ENCODE results near the gene LCK.
"Not testable (repeated sequence)": the region's sequence is repeated elsewhere in the genome, so short reads cannot be mapped to it uniquely, and the experiment has no call there.

Gene LCK

DNA sequence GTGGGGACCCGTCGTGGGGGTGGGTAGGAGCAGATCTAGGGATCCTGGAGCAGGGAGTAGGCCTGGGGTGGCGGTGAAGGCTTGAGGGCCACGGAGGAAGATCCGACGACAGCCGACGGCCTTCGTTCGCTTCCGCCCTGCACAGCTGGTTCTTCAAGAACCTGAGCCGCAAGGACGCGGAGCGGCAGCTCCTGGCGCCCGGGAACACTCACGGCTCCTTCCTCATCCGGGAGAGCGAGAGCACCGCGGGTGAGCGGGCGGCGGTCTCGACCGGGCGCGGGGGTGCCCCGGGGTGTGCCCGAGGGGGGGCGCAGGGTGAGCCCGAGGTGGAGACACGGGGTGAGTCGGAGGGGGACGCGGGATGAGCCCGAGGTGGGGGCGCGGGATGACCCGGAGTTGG is 24.4 kb downstream of the LCK start:
- no peak for DNase-seq

DNA sequence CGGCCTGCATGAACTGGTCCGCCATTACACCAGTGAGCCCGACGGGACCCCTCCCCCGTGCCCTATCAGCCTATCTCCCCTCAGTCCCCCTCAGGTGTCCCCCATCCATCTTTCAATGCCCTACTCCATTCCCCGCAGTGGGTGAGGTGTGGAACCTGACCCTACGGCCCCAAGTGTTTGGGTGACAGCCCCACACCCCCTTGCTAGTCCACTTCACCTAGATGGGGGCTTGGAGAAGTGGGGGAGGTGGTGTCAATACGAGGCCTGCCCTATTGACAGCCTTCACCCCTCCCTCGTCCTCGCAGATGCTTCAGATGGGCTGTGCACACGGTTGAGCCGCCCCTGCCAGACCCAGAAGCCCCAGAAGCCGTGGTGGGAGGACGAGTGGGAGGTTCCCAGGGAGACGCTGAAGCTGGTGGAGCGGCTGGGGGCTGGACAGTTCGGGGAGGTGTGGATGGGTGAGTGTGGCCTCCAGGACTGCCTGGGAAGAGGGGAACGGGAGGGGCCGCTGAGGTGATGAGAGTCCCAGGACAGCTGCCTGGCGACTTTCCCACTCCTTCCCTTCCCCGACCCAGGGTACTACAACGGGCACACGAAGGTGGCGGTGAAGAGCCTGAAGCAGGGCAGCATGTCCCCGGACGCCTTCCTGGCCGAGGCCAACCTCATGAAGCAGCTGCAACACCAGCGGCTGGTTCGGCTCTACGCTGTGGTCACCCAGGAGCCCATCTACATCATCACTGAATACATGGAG is 25.1 kb downstream of the LCK start:
- DNase-seq: no peak

DNA sequence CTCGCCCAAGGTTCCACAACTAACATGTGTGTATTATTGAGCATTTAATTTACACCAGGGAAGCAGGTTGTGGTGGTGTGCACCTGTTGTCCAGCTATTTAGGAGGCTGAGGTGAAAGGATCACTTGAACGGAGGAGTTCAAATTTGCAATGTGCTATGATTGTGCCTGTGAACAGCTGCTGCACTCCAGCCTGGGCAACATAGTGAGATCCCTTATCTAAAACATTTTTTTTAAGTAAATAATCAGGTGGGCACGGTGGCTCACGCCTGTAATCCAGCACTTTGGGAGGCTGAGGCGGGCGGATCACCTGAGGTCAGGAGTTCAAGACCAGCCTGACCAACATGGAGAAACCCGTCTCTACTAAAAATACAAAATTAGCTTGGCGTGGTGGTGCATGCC is 33.7 kb downstream of the LCK start:
- DNase-seq: not testable (repeated sequence)

DNA sequence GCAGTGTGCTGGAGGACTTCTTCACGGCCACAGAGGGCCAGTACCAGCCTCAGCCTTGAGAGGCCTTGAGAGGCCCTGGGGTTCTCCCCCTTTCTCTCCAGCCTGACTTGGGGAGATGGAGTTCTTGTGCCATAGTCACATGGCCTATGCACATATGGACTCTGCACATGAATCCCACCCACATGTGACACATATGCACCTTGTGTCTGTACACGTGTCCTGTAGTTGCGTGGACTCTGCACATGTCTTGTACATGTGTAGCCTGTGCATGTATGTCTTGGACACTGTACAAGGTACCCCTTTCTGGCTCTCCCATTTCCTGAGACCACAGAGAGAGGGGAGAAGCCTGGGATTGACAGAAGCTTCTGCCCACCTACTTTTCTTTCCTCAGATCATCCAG is 34.6 kb downstream of the LCK start:
- no peak for DNase-seq

DNA sequence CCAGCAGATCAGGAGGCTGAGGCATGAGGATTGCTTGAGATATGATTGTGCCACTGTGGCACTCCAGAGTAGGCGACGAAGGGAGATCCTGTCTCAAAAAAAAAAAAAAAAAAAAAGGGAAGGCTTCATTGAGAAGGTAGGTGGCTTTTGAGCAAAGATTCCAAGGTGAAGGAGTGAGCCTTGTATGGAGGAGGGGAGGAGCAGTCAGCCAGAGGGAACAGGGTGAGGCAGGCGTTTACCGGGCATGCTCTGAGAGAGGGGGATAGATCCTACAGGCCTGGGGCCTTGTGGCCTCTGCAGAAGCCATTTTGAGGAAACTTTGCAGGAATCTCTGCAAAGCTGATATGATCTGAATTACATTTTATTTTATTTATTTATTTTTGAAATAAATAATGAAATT is 35.7 kb downstream of the LCK start:
- DNase-seq: no peak

DNA sequence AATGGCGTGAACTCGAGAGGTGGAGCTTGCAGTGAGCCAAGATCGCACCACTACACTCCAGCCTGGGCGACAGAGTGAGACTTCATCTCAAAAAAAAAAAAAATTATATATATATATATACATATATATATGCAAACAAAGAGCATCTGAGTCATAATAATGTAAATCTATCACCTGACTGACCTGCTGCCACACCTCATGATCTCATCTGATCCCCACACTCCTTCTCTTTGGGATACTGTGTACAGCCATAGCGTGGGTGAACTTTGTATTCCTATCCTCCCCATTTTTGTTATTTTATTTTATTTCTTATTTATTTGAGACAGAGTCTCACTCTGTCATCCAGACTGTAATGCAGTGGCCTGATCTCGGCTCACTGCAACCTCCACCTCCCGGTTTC is 38.2 kb downstream of the LCK start:
- DNase-seq: no peak

DNA sequence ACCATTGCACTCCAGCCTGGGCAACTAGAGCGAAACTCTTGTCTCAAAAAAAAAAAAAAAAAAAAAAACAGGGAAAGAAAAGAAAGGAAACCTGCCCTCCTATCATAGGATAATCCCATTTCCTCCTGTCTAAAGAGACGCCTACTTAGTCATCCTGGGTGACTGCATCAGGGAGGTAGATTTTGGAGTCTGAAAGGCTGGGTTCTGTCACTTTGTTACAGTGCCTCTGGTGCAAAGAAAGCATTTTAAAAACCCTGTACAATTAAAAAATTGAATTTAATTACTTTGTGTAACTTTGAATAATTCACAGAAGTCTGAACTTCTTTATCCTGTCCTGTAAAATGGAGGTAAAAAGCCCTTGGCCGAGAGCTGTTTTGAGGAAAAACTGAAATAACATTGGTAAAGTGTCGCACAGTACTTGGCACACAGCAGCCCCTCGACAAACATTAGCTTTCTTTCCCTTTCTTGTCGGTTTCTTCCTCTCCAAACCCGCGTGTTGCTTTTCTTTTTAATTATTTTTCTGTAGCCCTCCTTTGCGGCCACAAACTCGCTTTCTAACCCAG is 40.2 kb downstream of the LCK start:
- DNase-seq: no peak

DNA sequence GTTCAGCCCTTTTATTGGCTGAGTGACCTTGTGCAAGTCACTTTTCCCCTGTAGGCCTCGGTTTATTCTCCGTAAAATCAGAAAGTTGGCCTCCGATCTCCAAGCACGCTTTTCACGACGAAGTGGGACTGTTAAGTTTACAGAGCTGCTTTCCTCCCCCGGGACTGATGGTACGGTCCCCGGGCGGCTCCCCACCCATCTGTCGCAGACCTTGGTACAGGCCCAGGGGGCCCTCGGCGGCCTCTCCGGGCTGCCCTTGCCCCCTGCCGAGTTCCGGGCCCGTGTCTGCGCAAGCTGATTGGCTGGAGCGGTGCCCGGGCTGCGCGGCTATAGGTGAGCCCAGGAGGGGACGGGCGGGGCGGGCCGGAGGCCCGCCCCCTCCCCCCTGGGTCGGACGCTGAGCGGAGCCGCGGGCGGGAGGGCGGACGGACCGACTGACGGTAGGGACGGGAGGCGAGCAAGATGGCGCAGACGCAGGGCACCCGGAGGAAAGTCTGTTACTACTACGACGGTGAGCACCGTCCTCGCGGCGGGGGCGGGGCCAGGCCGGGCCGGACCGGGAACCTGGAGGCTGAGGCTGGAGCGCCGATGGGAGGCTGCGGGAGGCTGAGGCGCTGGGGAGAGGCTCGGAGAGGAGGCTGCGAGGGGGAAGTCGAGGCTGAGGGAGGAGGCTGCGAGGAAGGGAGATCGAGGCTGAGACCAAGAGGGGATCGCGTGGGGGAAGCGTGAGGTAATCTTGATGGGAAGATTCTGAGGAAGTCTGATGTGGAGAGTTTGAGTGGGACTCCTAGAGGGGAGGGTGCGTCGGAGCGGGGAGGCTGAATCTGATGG is 40.9 kb downstream of the LCK start, which contains the start of gene HDAC1:
HDAC1 (plus strand) TSS at position 376 of the 831 bp plus-strand sequence; CDS start at position 463, 87 bp downstream.
- DNase-seq: peak; percentile 94

DNA sequence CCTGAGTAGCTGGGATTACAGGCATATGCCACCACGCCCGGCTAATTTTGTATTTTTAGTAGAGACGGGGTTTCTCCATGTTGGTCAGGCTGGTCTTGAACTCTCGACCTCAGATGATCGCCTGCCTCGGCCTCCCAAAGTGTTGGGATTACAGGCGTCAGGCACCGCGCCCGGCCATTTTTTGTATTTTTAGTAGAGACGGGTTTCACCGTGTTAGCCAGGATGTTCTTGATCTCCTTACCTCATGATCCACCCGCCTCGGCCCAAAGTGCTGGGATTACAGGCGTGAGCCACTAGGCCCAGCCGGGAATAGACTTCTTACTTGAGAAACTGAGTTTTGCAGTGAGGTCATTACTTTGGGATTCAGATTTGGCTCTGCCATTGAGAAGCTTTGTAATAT is 47.1 kb downstream of the LCK start:
- not testable (repeated sequence) for DNase-seq

DNA sequence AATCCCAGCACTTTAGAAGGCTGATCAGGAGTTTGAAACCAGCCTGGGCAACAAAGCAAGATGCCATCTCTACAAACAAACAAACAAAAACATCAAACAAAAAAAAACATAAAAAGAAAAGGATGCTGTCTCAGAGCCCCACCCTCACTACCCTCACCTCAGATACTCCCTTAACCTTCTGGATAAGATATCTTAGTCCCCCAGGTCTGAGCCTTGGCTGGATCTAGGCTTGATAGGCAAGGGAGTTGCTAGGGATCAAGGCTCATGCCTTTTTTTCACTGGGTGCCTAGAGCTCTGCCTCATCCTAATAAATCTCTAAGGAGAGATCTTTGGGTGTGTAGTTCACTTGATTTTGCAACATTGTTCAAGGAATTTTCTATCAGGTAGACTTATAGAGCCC is 48.3 kb downstream of the LCK start:
- no peak for DNase-seq

DNA sequence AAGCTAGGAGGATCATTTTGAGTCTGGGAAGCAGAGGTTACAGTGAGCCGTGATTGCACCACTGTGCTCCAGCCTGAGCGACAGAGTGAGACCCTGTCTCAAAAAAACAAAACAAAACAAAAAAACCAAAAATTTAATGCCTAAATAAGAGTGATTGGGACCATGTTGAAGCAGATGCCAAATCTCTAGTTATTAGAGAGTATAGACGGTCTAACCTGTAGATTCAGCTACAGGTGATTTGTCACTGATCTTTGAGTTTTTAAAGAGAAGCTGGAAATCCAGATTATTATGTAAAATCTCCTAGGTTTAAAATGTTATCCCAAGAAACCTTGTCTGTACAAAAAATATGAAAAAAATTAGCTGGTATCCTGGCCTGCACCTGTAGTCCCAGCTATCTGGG is 52.3 kb downstream of the LCK start:
- no peak for DNase-seq

DNA sequence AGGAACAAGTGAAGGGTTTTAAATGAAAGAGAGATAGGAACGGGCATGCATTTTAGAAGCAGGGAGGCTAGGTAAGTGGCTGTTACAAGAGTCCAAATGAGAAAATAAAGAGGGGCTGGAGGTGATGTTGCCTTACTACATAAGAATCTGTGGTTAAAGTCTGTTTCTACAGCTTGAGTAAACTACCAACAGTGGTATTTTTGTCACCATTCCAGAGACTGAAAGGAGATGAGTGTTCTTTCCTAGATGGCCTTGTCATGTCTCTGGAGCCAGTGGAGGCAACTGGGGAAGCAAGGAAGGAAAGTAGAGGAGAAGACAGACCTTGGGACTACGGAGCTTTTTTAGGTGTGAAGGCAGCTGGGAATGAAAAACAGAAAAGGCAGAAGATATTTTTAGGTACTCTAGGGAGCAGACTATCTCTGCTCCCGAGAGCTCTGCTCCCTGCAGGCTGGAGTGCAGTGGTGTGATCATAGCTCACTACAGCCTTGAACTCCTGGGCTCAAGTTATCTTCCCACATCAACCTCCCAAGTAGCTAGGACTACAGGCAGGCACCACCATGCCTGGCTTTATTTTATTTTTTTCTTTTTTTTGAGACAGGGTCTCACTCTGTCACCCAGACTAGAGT is 53.0 kb downstream of the LCK start:
- no peak for DNase-seq

DNA sequence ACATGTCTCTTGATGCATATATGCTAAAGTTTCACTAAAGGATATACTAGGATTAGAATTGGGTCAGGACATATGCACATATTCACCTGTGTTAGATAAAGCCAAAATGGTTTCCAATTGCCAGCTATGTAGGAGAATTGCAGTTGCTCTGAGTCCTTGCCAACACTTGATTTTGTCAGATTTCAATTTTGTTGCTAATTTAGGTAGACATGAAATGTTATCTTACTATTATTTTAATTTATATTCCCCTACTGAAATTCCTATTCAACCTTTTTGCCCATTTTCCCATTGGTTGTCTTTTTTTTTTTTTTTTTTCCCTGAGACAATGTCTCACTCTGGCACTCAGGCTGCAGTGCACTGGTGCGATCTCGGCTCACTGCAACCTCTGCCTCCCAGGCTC is 54.2 kb downstream of the LCK start:
- no peak for DNase-seq

DNA sequence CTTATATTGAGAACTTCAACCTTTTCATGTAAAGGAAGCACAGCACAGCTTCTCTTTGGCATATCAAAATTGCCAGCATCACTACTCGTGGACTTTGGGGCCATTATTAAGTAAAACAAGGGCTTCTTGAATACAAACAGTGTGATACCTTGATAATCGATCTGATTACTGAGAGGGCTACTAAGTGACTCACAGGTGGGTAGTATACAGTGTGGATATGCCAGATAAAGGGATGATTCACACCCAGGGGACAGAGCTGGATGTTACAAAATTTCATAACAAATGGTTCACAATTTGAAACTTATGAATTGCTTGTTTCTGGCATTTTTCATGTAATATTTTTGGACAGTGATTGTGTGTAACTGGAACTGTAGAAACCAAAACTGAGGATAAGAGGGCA is 56.3 kb downstream of the LCK start:
- DNase-seq: no peak

DNA sequence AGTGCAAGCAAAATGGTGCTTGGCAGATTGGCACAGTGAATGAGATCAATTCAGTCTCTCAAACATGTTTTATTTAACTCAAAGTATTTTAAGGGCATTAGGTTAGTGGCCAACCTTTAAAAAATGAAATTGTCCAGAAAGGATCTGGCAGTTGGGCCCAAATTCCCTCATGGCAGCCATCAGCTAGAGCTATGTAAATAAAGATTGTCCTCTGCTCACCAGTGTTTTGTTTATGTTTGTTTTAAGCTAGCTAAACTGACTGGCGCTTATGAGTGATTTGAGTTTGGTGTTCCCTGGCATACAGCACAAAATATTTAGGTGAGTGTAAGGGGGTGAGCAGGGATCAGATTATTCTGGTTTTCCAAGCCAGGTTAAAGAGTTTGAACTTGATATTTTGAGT is 58.9 kb downstream of the LCK start:
- no peak for DNase-seq

DNA sequence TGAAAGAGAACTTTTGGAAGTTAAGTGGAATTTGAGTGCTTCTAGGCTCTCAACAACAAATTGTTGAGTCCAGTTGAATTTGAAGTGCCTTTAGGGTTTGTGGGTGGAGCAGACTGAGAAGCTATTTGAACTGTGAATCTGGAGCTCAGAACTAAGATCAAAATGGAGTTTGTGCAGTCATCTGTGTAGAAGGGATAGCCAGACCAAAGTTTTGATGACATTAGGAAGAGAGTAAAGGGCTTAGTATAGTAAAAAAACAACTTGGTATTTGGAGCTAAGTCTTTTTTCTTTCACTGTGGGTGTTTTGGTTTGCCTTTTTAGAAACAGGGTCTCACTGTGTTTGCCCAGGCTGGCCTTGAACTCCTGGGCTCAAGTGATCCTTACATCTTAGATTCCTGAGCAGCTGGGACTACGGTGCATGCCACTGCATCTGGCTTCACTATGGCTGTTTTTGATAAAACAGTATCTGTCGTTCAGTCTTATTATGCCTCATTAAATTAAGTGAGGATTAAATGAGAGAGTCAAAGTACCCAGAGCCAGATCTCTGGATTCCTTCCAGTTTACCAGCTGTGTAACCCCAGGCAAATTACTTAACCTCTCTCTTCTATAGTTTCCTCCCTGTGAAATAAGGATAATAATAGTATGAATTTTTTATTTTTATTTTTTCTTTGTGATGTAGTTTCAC is 60.8 kb downstream of the LCK start:
- no peak for DNase-seq

DNA sequence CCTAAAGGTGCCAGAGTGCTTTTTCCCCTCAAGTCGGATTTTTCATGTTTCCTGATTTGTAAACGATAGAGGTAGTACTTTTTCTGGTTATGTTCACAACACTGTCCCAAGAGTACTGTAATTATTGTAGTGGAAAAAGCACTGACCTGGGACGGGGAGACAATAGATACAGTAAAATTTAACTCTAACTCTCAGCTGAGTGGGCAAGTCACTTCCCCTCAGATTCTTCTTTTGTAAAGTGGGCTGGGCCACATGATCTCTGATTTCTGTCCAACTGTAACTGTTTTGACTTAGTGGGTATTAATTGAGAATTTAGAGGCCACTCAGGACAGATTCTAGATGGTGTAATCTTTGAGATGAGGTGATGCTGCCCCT is 65.8 kb downstream of the LCK start:
- DNase-seq: no peak

DNA sequence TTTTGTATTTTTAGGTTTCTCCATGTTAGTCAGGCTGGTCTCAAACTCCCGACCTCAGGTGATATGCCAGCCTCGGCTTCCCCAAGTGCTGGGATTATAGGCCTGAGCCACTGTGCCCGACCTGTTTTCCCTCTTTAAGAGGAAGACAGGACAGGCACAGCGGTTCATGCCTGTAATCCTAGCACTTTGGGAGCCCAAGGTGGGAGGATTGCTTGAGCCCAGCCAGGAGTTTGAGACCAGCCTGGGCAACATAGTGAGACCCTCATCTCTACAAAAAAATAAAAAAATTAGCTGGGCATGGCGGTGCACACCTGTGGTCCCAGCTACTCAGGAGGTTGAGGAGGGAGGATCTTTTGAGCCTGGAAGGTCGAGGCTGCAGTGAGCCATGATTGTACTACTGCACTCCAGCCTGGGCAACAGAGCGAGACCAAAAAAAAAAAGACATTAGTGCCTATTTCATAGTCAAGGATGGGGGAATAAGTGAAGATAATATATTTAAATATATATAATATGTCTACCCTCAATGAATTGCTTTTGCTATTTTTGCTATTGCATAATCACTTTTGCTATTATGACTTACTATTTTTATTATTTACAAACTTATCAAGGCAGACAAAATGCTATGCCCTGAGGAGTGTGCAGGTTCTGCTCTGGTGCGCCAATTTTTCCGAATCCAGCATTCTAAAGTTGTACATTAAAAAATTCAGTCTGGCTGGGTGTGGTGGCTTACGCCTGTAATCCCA is 67.2 kb downstream of the LCK start:
- DNase-seq: no peak

DNA sequence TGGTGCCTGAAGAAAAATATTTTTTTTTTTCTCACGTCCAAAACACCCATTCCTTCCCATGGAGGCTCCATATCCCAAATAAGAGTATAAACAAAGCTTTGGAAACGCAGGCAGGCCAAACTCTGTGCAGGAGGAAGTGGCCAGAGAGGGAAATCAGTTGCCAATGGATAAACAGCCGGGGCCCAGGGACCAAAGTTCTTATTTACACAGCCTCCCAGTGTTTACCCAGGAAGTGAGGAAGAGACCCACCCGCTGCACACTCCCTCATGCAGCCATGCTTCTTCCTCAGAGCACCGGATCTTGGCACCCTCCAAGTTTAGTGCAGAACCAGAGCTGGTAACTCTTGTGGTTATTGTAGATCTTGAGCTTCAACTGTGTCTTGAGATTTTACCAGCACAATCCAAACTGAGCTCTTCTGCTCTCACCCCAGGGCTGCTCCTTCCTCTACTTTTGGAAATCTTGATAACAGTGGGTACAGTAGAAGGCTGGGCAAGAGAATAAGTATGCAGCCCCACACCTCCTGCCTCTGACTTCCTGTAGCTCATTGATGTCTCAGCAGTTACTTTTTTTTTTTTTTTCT is 70.7 kb downstream of the LCK start:
- DNase-seq: no peak

DNA sequence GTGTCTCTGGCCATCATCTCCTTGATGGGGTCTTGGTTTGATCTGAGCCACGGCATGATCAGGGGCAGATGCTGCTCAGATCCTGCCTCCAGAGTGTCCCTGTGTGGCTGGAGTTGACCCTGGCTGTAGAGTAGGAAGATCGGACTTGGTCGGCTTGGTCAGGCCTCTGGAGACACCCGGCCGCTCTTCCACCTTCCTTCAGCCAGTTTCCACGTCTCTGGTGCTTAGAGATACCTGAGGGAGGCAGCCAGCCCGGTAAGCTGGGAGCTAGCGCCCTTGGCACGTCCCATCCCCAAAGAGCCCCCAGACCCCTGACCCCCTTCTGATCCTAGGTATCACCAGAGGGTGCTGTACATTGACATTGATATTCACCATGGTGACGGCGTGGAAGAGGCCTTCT is 76.1 kb downstream of the LCK start:
- no peak for DNase-seq

DNA sequence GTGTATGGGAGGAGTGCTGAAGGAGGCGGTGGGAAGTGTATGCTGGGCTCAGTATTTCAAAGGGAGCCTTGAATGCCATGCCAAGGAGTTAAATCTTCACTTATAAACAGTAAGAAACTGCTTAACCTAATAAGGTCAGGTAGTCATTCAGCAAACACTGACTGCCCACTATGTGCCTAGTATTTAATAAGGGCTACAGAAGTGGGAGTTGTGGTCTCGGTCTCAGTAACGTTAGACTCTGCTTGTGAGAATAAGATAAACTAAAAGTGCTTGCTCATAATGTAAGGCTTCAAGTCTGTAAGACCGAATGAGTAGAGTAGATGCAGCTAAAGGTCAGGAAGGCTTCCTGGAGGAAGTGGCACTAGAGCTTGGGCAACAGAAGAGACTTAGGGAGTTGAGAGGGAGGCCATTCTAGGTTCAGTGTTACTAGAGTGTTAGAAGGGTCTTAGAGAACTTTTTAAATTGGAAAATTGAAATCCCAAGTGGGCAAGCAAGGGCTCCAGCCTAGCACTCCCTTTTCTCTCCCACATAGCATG is 78.9 kb downstream of the LCK start:
- DNase-seq: no peak

All from GF-D8 (cell line).